Stimulated activated CD4-positive, alpha-beta T cell treated with anti-CD3 and anti-CD28 coated beads, TNF-alpha, amount 100 ng/mL, for 24 hours (primary cell): Measurements from ENCODE around the gene HPS1.

Experiments used
- DNase-seq, 3 experiments: peaks; one replicate each; pipeline ENCODE4 v3.0.0-alpha.2; 2020; ENCODE audit warnings: low read depth in 3 of 3

HPS1 gene

DNA sequence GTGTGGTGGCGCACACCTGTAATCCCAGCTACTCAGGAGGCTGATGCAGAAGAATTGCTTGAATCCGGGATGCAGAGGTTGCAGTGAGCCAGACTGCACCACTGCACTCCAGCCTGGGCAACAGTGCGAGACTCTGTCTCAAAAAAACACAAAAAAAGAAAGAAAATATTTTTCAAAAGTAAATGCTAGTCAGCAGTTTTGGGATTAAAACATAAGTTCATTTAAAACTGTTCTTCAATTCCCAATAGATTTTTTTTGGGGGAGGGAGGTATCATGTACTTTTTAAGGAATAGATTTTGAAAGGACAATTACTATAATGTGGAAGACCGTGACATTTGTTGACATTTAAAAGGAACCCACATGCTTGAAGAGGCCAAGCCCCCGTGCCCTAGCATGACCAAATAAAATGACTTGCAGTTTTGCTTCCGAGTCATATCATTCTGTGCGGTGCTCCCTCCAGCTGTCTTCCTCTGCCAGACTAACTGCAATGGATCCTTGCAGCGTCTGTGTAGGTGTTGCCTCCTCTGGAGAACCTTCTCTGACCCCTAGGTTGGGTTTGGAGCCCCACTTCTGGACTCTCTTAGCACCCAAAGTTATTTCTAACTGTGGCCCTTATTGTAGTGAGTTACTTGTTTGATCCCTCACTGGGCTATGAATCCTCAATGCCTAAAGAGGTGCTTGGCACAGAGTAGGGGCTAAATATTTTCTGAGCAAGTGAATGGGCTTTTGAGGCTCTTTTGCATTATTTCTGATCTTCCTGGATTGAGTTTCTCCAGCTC lies 17.4 kb upstream of the HPS1 start:
- DNase-seq: no peak

DNA sequence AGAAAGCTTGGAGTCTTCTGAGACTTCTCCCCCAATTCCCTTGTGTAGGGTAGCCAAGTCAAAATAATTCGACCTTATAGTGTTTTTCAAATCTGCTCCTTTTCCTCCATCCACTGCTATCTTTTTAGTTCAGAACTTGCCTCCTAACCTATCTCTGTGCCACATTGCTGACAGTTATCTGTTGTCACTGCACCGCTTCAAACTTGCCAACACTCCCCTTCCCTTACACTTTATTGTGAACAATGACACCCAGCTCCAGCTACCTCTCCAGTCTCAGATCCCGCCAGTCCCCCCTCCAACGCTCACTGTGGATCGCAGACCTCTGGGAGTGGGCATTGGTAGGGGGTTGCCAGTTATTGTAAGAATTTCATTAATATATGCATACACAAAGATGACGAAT lies 16.3 kb upstream of the HPS1 start:
- DNase-seq: no peak

DNA sequence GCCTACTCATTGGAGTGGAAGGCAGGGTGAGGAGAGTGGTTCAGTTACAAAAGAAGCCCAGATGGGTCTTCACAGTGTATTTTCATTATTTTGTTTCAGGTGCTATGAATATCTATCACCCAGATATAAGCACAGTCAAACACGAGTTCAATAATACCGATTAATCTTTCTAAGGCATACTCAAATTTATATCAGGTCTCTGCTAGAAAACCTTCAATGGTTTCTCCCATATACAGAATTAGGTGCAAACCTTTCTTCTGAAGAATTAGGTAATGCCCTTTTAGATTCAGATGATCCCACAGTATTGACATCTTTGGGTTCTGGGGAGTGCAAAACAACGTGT lies 14.7 kb upstream of the HPS1 start:
- DNase-seq: no peak

DNA sequence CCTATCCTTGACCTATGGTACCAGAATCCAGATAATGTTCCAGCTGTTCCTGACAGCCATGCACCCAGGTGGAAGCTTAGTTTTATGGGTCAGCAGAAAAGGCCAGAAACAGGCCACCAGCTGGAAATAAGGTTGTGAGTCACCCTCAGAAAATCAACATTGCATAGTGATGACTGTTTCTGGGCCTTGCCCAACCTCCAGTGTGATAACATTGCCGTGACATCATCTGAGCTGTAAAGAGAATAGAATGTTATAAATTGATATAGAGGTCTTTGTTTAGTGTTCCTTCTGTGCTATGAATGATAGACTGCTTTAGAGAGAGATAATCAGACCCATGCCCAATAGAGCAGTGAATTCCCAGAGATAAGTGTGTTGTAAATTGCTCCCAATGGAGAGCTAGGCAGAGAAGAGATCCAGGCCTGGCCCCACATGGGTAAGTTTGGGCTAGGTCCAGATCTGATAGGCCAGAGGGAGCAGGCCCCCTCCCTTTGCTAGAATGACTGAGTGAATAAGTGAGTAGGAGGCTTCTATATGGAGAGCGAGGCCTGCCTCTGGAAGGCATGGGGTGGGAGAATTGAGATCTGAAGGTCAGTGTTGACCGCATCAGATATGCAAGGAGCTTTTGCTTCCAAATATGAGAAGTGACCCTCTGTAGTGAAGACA lies 14.2 kb upstream of the HPS1 start:
- no peak for DNase-seq

DNA sequence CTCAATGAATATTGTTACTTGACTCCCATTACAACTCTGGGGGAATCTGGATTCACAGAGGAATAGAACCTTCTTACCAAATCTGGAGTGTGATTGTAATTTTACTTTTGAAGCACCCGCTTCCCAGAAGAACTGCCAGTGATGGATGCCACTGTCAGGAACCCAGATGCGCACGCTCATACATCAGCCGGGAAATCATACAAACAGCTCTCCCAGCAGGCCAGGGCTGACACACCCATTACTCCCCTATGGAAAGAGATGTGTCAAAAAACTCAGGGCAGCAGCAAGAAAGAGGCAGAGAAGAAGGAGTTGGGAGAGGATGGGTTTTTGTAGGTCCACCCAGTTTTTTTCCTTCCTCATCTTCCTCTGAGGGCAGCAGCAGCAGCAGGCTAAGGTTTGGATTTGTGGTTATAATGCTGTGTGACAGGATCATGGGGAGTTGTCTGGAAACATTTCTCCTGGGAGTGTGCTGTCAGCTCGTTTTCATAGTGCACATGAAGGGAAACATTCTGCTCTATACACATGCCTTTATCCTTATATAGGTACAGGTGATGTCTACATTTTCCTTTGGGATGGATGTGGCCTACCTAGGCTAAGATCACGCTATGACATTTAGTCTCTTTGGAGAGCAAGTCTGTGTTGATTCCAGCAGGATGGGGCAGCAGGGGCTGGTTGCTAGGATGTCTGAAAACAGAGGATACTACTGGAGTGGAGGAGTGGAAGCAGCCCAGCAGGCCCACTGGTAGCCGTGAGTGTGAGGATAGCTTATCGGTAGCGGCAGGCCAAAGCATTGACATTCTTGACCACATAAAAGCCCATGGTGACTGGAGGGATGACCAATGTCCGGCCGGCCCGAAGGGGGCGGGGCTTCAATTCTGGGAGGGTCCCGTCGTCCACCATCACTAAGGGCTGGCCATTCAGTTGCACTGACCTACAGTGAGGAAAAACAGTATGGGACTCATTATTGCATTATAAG lies 12.4 kb upstream of the HPS1 start:
- no peak for DNase-seq

DNA sequence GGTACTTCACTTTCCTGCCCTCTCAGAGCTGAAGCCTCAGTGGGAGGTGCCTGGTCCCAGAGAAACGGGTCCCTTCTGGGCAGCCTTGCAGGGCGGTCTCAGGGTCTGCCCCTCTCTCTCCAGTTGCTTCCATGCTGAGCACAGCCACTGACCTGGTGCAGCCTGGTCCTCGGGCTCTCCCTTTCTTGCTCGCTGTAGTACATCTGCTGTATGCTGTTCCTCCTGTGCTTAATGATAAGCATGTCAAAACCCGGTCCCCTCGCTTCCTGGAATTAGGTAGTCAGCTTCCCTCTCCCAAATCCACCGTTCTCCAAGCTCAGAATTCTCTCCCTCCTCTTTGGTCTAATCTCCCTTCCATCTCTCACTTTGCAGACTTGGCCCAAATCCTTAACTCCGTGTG lies 11.0 kb upstream of the HPS1 start:
- no peak for DNase-seq

DNA sequence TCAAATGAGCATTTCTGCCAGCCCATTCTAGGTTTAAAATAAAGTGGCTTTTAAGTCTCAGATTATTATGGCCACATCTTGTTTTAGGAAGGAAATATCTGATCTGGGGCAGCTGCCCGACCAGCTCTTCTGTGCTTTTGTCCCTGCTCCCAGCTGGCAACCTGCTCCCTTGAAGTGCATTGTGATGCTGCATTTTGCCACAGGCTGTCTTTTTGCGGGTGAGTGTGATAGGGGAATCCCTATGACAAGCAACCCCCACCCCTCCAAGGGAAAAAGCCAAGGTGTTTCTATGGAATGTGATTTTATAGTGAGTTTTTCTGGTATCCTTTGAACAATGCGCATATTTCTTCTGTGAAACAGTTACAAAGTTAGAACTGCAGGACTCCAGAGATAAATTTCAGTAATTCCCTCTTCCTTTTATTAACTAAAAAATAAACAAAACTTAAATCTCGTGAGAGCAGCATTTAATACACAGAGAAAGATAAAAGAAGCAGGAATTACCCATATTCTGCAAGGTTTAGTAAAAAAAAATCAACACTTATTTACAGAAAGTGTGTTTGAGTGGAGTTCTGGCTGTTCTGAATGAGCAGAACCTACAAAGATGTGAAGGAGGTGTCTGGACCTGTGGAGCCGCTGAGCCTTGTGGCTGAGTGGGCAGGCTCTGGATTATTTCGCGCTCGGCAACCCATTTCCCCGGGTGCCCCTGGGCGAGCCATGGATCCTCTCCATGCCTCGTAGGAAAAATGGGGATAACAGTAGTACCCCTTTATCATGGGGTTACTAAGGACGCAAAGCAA lies 10.1 kb upstream of the HPS1 start:
- no peak for DNase-seq

DNA sequence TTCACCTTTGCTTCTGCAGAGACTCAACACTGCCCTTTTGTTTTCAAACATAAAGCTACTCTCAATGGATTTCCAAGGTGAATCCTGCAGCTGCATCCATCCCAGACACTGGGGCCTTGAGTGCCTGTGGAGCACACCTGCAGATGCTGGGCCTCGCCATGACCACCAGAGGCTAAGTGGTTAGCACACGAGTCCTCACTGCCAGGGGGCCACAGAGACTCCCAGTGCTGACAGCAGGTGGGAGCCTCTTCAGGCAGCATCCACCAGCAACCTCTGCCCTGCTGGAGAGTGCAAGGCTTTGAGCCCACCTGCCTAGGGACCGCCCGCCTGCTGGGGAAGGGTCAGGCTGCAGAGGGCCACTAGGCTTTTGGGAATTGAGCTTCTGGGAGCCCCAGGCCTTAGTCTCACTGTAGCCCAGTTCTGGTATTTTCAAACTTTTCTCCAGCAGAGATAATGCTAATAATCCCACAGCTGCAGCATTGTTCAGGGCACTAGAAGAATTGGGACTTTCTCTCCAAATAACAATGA lies 9.4 kb upstream of the HPS1 start:
- DNase-seq: no peak

DNA sequence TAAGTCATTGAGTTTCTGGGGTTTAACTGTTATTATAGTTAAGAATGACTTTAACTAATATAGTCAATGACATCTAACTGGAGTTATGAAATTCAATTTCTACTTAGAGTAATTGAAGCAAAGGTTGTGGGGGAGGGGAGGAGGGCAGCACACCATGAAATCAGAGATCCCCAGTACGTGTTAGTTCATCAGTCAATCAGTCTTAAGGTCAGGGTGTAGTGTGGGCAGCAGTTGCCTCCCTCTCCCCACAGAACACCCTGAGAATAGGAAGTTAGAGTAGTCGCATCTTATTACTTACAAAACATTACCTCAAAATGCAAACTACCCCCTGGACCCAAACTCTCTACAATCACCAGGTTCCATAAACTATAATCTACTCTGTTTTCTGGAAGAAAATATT lies 7.0 kb upstream of the HPS1 start:
- DNase-seq: no peak

DNA sequence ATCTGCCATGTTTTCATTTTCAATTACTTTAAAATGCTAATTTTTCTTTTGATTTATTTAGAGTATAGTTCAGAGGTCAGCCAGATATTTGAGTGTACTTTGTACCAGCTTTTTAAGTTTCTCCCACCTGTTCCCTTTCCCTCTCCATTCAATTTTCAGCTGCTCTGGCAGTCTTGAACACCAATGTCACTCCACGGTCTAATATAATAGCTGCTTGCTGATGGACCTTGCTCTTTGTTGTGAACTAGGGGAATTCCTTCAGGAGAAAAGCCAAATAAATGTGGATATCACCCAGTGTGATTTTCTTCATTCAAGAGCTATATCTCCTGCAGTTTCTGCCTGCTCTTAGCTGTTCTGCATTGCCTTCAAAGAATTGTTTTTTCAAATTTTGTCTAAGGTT lies 3.9 kb upstream of the HPS1 start:
- no peak for DNase-seq

DNA sequence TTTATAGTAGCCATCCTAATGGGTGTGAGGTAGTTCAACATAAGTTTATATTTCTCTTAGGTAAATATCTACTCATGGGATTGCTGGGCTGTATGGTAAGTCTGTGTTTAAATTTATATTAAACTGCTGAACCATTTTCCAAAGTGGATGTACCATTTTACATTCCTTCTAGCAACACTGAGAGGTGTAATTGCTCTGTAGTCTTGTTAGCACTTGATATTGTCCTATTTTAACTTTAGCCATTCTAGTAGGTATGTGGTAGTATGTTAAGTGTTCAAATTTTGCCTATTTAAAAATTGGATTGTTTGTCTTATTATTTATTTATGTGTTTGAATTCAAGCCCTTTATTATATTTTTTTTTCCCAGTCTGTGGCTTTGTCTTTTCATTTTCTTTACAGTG lies 2.6 kb upstream of the HPS1 start:
- DNase-seq: no peak

DNA sequence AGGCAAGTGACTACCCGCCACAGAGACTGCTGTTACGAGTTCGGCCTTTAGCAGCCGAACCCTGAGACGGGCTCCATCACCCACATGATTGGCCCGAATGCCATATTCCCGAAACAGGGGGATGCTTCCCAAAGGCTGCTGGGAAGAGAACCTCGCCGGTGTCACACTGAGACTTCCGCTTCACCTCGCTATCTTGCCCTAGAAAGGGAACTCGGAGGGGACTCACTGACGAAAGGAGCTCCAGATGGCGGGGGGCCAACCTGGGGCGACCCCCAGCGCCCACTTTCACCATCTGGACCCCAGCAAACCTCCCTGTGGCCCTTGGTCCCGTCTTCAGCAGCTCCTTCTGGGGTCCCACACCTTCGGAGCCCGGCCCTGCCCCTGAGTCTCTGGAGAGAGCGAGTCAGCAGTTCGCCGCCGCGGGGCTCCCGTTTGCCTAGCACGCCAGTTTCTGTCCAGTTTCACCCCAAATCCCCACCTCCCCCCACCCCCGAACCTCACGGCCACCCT lies 529 bp downstream of the HPS1 start:
- DNase-seq: peak in 2 of 3 experiments; percentile 18 to 31

DNA sequence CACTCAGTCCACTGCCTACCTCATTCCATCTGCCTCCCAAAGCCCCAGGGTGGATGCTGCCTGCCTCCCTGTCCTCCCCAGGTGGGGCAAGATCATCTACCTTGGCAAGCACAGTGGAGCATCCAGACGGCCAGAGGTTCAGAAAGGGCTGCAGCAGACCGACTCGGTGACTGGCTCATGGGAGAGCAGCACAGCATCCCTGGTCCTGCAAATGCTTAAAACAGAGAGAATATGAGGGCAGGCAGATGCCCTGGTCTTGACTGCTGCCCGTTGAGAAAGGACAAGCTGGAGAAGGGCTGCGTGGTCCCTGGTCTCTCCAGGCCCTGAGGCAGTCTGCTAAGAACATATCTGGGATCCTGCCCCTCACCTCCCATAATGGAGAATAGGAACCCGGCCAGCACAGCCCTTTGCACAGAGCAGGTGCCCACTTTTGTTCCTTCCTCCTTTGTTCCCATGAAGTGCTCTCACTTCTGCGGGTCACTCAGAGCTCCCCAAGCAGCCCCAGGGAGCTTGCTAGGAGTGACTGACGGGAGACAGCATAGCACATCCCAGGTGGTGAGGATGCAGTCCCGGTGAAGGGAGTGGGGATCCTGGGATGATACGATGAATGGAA lies 1.4 kb downstream of the HPS1 start:
- no peak for DNase-seq

DNA sequence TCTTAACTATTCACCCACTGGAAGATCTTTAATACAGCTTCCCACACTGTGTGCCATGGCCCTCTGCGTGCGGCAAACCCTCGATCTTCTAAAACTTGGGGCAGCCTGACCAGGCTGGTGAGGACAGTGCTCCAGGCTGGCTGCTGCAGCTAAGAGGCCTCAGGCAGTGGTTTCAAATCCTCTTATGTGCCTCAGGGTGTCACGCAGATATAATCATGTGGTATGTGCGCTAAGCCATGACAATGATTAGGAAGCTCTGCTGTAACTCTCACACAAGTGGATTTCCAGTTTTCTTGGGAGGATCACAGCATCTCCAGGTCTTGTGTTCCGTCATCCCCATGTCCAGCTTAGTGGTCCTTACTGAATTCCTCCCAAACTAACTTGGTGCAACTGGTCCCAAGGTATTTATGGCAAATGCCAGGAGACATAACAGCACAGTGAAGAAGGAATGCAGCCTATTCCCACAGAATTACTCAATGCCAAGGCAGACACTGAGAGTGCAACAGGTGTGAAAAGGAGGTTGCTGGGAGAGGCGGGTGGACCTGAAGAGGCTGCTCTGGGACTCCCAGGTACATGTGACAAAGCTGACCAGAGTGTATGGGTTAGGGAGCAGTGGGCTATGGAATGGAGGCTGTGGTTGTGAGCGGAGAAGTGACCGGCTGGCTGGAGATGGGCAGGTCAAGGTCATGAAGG lies 2.3 kb downstream of the HPS1 start:
- no peak for DNase-seq

DNA sequence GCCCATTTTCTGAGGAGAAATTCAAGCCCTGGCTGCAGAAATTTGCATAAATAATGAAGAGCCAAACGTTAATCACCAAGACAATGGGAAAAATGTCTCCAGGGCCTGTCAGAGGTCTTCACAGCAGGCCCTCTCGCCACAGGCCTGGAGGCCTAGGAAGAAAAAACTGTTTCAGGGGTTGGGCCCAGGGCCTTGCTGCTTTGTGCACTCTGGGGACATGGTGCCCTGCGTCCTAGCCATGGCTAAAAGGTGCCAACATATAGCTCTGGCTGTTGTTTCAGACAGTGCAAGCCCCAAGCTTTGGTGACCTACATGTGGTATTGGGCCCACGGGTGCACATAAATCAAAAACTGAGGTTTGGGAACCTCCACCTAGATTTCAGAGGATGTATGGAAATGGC lies 8.0 kb downstream of the HPS1 start:
- no peak for DNase-seq

DNA sequence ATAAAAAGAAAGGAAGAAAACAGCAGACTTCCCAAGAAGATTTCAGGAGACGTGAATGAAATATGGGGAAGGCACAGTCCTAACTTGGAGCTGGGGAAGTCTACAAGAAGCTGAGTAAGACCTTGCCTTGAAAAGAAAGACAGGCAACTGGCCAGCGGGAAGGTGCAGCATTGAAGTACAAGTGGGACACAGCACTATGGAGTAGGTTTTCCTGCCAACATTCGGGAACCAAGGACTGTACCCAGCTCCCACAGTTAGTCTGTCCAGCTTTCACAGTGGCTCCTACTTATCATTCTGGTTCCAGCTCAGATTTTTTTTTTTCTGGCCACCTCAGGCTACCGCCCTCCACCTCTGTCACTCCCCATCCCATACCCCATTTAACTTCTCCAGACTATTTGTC lies 10.0 kb downstream of the HPS1 start:
- DNase-seq: no peak

DNA sequence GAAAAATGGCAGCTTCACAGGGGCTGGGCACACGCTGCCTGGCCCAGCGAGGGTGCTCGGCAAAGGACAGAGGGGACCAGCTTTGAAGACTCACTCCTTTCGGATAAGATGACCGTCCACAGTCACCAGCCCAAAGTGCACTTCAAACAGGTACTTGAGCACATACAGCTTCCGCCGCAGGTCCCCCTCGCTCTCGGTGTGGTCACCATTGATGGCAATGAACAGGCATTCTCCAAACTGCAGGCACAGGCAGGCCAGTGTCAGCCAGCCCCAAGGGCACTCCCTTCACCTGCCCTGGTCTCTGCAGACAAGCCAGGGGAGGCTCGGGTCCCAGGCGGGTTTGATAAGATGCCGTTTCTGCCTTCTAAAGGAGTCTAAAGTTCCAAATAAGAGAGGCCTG lies 11.6 kb downstream of the HPS1 start:
- DNase-seq: no peak

DNA sequence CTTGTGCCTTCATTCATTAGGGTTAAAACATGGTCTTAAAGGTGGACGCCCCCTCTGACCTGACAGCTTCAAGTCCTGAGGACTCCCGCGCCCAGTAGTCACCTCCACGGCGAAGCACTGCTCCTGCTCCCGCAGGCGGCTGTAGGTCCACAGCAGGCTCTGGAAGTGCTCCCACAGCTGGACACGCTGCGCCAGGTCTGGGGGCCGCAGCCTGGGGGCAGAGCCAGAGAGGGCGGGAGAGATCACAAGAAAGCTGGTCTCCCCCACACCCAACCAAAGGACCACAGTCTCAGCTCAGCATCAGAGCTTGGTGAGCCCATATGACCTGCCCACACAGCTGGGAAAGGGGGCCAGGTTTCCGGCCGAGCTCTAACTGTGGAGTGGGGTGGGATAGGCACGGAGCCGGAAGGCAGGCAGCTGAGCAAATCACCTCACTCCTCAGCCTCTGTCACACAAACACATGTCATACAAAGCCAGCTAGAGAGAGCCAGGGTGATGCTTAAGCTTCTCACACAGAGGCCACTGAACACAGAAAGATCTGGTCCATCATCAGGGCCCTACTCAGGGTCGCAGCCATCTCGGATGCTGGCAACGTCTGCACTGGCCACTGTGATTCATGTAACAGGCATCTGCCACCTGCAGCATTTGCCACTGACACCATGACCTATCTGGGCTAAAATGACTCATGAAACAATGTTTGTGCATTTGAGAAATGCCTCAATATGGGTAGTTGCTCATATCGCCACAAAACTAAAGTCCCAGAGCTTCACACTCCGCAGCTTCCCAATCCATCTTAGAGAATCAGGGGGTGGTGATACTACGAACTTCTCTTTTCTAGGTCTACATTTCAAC lies 12.6 kb downstream of the HPS1 start:
- DNase-seq: no peak

DNA sequence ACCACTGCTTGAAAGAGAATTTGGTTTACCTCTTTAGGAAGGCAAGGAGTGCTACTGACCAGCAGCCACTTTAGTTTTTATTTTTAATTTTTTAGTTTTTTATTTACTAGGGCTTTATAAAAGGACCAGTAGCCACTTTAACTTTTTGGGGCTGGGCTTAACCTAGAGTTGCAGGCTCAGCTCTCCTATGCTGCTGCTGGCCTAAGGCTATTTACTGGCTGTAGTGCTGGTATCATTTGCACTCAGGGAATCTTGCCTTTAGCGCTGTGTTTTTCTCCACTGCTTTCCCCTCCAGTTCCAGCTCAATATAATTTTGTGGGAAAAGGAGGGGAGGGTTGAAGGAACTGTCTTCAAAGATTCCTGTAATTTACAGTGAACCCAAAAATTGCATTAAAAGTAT lies 13.4 kb downstream of the HPS1 start:
- DNase-seq: no peak
